HG03196 (cell line): ENCODE results near the gene PTPA.
"Not testable (repeated sequence)": the region's sequence is repeated elsewhere in the genome, so short reads cannot be mapped to it uniquely, and the experiment has no call there.

Experiments used
- ATAC-seq: cut with Tn5 transposase; IDR thresholded peaks from one replicate; pipeline ENCODE4 v1.9.1; 2021; ENCODE audit not compliant: unreplicated experiment

PTPA gene

DNA sequence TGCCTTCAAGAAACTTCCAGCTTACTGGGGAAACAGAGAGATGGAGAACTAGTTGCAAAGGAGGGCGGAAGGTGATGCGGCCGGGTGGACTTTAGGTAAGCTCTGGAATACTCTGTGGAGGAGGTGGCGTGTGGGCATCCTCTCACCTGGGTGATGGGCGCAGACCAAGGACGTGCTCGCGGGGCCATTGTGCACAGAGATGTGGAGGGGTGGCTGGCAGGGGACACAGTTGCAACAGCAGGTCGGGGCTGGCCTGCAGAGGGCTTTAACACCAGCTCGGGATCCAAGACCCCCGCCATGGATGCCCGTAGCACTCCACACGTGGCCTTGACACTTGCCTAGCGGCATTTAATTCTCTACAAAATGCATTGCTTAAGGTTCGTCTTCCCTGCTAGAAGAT is 40.3 kb downstream of the PTPA start:
- ATAC-seq, result no peak

DNA sequence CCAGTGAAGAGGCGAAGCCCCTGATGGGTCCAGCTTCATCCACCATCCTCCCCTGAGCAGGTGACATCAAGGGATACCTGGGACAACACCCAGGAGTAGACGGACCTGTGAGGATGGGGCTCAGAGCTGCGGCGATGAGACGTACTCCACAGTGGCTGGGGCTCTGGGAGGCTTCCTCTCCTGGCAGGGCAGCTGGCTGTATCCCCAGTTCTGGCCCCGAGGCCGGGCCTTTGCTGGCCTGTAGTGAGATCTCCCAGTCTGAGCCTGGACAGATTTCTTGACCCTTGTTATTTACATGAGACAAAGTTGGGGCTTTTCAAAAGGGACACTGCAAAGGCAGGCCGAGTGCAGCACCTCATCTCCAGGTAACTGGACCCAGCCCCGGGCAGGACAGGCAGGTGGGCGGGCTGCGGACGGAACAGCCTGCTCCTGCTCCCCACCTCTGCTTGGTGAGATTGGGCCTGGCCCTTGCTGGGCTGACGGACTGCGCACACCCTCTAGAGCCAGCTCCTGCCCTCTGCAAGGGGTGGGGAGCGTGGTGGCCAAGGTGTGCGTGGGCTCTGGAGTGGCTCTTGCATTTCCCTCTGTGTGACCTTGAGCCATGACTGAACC is 43.8 kb downstream of the PTPA start:
- no peak for ATAC-seq

DNA sequence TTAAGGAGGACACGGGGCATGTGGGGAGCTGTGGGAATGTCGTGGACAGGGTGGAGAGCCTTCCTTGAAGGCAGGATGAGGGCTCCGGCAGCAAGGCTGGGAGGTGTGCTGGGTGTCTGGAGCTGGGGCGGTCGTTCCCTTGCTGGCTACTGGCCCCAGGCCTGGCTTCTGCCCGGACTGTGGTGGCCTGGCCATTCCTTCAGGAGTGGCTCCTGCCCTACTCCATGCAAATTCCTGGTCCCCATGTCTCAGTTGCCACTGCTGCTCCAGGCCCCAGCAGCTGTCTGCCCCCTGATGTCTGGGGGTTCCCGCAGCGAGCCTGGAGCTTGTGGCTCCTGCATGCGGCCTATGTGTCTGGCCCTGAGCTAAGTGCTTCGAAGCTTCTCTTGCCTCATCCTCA is 44.9 kb downstream of the PTPA start:
- no peak for ATAC-seq

DNA sequence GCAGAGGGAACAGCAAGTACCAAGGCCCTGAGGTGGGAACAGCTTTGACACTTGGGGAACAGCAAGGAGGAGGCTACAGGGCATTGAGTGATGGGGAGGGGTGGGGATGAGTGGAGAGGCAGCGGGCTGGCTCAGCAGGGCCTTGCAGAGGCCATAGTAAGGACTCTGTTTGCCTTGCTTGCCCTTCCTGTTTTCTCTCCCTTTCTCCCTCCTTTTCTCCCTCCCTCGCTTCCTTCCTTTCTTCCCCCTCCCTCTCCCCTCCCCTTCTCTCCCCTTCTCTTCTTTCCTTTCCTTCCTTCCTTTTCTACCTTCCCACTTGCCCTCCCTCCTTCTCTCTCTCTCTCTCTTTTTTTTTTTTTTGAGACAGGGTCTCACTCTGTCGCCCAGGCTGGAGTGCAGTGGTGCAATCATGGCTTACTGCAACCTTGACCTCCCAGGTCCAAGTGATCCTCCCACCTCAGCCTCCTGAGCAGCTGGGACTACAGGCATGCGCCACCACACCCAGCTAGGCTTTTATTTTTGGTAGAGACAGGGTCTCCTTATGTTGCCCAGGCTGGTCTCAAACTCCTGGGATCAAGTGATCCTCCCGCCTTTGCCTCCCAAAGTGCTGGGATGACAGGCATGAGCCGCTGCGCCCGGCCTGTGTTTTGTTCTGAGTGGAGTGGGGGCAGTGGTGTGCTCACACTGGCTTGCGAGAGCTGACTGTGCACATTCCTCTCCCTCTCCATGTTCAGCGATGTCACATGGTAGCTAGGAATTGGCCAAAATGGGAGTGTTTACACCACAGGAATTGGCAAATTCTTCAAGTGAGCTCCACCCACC is 49.7 kb downstream of the PTPA start:
- no peak for ATAC-seq

- ATAC-seq, result no peak
Measured at GRCh38 chr9:129161534-129161837, 50.3 kb downstream of the PTPA start.

- ATAC-seq, result no peak
Measured at GRCh38 chr9:129162497-129163197, 51.4 kb downstream of the PTPA start.

DNA sequence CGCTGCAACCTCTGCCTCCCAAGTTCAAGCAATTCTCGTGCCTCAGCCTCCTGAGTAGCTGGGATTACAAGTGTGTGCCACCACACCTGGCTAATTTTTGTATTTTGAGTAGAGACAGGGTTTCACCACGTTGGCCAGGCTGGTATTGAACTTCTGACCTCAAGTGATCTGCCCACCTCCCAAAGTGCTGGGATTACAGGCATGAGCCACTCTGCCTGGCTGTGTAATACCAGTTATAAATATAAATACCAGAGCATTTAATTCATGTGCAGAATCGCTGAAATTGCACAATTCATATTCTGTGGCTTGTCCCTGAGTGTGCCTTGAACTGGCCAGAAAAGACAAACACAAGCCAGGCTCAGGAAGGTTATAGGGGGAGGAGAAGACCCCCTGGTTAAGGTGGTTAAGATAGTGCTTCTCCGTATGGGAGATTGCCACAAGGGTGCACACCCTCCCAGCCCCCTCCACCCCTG is 52.0 kb downstream of the PTPA start:
- not testable (repeated sequence) for ATAC-seq

- ATAC-seq, result no peak
Measured at GRCh38 chr9:129163753-129164152, 52.5 kb downstream of the PTPA start.

DNA sequence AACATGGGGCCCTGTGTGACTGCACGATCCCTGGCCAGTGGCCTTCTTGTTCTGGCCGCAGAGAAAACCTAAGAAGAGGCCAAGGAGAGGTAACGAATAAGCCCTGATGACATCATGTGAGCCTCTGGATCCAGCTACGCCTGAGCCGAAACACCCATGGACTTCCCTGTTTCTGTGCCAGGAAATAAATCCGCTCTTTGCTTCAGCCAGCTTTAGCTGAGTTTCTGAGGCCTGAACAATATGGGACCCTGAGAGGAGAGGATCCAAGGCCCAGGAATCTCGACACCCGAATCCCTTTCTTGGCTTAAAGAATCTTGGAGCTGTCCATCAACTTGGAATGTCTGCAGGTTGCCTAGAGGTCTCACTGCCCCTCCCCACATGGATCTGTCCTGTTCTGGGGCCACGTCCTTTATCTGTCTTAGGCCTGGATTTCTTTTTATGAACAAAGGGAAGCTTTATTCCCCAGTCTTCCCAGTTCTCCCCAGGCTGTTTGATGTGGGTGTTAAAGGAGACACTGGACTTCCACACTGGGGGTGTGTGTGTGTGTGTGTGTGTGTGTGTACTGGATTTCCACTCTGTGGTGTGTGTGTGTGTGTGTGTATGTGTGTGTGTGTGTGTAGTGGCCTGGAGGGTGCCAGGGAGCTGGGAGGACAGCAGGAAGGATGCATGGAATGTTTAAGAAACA is 53.2 kb downstream of the PTPA start:
- ATAC-seq, result no peak

DNA sequence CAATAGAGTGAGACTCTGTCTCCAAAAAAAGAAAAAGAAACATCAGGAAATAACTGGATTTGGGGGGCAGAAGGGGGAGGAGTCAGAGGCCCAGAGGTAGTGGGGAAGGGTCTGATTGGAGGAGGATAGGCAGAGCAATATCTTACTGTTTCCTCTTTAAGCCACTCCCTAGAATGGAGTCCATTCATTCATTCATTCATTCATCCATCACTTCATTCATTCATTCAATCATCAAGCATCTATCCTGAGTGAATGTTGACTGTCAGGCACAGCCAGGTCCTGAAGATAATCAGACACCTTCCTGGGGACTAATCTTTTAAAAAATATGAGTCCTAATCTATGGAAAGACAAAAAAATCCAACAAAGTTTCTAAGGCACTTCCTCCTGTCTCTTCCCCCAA is 54.0 kb downstream of the PTPA start:
- ATAC-seq, result no peak

DNA sequence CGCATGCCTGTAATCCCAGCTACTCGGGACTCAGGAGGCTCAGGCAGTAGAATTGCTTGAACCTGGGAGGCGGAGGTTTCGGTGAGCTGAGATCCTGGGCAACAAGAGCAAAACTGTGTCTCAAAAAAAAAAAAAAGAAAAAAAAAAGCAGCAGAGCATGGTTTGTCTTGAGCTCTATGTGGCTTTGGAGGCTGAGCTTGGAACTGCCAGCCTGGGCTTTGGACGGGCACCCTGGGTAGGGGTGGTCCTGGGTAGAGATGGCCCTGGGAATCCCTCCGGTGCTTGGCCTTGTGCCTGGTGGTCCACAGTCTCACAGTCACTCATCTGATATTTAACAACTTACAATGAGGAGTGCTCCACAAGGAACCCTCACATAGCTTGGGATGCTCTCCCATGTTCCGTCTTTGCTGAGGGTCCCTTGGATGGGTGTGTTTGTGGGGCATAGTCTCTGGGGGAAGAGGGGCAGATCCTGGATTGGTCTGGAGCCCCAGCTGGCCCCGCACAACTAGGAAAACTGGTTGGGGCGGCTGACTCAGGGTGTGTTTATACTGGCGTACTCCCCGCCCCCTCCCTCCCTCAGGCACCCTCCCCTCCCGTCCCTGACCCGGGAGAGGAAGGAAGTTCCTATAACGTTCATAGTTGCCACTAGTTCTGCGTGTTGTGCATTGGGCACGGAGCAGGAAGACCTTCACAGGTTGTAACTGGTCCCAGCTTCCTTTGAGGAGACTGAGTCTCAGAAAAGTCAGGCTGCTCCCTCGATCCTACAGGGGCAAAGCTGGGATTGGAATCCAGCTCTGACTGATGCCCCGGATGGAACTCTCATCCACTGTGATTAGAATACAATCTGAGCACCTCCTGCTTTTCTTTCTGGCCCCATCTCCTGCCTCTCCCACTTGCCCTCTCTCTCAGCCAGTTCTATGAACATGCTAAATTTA is 55.7 kb downstream of the PTPA start:
- ATAC-seq, result no peak

DNA sequence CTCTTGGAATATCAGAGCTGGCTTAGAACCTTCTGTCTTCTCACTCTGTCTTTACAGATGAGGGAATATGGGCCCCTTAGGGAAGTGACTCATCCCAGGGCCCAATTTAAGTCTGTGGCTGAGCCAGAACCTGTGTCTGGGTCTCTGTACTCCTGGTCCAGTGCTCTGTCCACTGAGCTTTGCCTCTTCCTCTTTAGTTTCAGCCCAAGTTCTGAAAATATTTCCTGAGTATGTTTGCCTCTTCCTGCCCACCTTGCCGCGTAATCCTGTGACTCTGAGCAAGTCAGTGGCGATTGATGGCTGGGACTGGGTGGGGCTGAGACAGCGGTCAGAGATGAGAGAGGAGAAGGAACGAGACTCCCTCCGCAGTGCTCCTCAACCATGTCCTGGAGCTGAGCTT is 59.0 kb downstream of the PTPA start:
- no peak for ATAC-seq

DNA sequence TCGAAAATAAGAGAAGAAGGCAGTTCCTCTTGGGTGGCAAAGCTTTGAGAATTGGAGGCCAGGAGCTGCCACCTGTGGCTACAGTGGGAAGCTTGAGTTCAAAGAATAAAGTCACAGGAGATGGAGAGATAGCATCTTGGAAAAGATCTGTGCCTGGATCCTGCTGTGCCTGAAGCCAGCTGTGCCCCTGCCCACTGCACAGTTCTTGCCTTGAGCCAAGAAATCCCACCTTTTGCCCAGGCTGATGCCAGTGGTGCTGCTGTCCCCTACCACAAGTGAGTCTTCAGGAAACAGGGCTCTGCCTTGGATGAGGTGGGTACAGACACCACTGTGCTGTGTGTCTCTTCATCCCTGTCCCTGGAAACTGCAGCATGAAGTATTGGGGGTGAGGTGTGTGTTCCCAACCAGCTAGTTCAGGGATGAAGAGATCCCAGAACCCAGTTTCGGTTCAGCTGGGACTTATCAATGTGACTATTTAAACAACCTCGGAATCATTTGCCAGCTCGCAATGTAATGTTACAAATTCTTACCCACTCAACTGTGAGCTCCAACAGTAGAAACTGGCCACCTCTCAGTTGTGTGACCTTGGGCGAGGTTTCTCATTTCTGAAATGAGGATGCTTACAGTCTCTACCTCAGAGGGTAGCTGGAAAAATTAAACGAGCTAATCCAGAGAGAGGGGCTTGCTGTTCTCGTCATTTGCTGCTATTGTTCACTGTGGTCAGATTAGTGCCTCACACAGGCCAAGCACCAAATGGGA is 61.0 kb downstream of the PTPA start:
- ATAC-seq, result no peak

DNA sequence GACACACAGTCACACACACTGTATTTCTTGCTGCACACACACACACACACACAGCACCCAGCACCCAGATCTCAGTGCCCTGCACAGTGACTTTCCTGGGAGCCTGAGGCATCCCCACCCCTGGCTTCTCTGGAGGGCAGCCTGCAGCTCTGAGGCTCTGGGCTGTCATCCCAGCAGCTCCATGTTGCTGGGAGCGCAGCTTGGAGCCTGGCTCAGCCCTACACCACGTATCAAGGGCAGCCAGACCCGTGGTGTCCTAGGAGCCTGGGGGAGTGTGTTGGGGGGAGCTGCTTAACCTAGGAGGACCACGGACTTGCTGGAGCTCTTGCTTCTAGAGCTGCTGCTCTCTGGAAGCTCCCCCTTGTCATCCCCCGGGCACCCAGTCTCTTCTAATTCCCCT is 61.6 kb downstream of the PTPA start:
- no peak for ATAC-seq

DNA sequence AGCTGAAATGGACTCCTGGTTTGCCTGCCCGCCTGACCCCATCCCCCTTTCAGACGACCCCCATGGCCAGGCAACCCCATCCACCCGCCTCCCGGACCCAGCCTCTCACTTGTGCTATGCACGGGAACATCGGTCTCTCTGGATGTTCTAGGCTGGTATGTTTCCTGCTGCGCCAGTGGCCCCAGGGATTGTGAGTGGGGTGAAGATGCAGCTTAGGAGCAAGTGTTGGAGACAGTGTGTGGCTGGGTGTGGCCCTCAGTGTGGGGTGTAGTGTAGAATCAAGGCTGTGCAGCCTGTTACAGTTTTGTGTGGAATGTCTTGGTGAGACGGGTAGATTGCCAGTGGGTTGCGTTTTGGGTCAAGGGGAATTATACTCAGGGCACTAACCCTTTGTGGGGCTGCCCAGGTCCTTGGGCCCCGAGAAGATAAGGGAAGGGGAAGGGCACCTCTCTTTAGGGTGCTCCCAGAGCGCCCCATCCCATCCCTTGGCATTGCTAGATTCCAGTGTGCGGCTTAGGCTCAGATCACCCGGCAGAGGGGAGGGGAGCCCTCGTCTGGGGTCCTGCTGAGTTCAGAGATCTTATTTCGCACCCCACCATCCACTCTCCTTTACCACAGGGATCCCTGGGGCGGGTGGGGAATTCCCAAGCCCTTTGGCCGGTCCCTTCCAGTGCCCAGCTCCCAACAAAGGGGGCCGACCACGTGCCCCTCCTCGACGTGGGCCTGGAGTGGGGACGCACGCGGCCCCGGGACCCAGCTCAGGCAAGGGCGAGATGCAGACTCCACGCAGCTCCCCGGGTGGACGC is 62.3 kb downstream of the PTPA start:
- ATAC-seq, result no peak

DNA sequence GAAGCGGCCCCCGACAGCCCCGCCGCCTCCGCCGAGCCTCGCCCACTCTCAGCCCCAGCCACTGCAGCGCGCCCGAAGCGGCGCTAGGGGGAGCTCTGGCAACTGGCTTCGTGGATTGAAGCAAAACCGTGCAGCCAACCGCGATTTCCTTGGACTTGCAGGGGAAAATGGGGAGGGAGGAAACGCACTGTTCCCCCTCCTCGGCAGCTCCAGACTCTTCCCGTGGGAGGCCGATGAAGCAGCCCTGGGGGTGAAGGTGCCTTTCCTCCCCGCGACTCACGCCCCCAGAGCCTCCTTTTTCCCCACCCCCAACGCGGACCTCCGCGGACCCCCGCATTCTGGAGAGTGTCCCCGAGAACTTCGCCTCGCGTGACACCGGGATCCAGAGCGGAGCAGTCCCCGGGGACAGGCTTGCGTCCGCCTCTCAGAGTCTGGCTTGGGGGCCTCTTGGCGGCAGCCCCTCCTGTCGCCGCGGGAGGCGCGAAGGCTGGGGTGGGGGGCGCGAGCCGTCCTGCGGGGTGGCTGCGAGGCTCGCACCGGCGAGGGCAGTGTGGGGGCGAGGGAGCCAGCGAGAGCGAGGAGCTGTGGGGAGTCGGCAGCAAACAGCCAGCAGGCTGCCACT is 63.0 kb downstream of the PTPA start:
- ATAC-seq, result no peak

DNA sequence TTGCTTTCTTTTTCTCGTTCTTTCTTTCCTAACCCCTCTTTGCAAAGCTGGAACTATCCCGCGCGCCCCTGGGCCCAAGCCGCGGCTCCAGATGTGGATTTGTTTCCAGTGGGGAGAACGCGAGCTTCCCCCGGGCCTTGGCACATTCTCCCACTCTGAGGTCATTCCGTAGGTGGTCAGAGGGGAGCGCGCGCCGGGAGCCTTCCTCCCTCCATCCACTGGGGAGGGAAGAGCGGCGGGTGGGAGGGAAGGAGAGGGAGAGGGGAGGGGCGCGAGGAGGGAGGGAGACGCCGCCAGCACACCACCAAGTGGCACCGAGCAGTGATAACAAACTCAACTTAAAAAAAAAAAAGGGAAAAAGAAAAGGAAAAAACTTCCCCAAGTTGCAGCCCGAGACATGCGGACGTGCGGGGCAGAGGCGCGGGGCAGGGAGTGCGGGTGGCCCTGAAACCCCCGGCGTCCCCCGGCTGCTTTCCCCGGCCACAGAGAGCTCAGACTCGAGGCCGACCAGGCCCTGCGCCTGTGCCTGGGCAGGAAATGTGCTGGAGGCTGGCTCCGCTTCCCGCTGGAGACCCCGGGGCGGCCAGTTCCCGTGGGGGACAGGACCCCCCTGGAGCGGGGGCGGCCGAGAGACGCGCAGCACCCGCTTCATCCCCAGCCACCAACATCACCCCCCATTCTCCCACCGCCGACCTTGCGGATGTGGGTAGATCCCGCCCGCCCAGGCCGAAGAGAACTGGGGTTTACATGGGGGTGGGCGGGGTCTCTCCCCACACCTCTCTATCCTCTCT is 63.7 kb downstream of the PTPA start:
- ATAC-seq, result no peak

DNA sequence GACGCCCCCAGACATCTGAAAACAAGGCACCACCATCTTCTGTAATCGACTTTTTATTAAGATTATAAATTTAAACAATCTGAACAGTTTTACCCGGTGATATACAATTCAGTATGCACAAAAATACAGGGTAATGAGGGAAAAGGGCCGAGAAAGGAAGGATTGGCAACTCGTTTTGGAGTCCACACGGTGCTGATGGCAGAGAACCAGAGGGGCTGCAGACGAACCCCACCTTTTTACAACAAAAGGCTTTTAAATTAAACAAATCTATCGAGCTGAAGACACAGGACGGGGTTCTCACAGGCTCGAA is 64.3 kb downstream of the PTPA start:
- ATAC-seq, result no peak
